Measurements from ENCODE around the gene PPP1R15A.
A peak's percentile ranks its signal among the peaks of the same experiment; 100 is the strongest.
"Not testable (repeated sequence)": the region's sequence is repeated elsewhere in the genome, so short reads cannot be mapped to it uniquely, and the experiment has no call there.

The PPP1R15A gene

GRCh38 chr19:48918071-48918470 lies 45.9 kb downstream of the PPP1R15A start:
- no peak for DNase-seq

- peak in 1 of 2 experiments; percentile 38 for DNase-seq
Measured at GRCh38 chr19:48918801-48919247, 46.6 kb downstream of the PPP1R15A start.

- DNase-seq, result not testable (repeated sequence)
Measured at GRCh38 chr19:48919271-48919670, 47.0 kb downstream of the PPP1R15A start.

- no peak for DNase-seq
Measured at GRCh38 chr19:48920949-48921348, 48.7 kb downstream of the PPP1R15A start.

GRCh38 chr19:48921721-48922500 lies 49.7 kb downstream of the PPP1R15A start:
- DNase-seq, result no peak

DNA sequence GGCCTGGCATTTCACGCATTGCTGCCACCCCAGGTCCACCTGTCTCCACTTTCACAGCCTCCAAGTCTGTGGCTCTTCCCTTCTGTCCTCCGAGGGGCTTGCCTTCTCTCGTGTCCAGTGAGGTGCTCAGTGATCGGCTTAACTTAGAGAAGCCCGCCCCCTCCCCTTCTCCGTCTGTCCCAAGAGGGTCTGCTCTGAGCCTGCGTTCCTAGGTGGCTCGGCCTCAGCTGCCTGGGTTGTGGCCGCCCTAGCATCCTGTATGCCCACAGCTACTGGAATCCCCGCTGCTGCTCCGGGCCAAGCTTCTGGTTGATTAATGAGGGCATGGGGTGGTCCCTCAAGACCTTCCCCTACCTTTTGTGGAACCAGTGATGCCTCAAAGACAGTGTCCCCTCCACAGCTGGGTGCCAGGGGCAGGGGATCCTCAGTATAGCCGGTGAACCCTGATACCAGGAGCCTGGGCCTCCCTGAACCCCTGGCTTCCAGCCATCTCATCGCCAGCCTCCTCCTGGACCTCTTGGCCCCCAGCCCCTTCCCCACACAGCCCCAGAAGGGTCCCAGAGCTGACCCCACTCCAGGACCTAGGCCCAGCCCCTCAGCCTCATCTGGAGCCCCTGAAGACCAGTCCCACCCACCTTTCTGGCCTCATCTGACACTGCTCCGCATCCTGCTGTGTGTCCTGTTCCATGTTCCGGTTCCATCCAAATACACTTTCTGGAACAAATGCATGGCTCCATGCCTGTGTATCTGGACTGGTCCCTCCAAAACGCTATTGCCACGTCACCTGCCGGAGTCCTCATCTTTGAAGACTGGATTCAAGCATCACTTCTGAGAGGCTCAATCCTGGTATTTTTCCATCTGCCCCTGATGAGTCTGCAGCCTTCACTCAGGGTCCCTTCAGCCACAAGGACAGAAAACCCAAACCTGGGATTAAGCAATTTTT lies 50.6 kb downstream of the PPP1R15A start:
- DNase-seq, result no peak

DNA sequence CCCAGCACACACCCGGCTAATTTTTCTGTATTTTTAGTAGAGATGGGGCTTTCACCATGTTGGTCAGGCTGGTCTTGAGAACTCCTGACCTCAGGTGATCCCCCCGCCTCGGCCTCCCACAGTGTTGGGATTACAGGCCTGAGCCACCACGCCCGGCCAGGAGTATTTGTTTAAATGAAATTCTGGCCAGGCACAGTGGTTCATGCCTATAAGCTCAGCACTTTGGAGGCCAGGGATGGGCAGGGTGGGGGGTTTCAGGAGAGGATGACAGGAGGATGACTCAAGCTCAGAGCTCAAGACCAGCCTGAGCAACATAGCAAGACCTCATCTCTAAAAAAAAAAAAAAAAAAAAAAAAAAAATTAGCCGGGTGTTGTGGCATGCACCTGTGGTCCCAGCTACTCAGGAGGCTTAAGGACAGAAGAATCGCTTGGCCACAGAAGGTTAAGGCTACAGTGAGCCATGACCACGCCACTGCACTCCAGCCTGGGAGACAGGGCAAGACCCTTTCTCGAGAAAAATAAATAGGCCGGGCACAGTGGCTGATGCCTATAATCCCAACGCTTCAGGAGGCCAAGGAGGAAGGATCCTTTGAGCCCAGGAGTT lies 53.1 kb downstream of the PPP1R15A start:
- no peak for DNase-seq
